HepG2 (cell line): Measurements from ENCODE around the gene RBBP9. TPM values are rescaled to one million over a fixed set of nuclear protein-coding genes. Genes with fewer than 3 reads are reported as not detected.

Source experiments
- HDAC1 ChIP-seq: sonication (generic); formaldehyde crosslinking; IDR thresholded peaks from 2 replicates; pipeline ENCODE4 v1.5.1; 2020; ENCODE audit warnings: mild to moderate bottlenecking, missing genetic modification reagents
- SP4 ChIP-seq: sonication (generic); formaldehyde crosslinking; IDR thresholded peaks from 2 replicates; pipeline ENCODE4 v1.8.1; 2023; ENCODE audit warnings: mild to moderate bottlenecking, missing genetic modification reagents
- SRF ChIP-seq: IDR thresholded peaks from 2 replicates; pipeline ENCODE4 v1.6.1; 2011; ENCODE audit warnings: mild to moderate bottlenecking, low read depth, low read length, moderate library complexity
- ZBTB38 ChIP-seq: sonication (generic); formaldehyde crosslinking; IDR thresholded peaks from 2 replicates; pipeline ENCODE4 v1.5.1; 2020; ENCODE audit warnings: mild to moderate bottlenecking, missing genetic modification reagents
- polyA plus RNA-seq, 8 experiments: library from polyadenylated mRNA; depleted of rRNA in 3 of 8; stranded (reverse) in 7 of 8; unstranded in 1 of 8; fragments of >200 nt; fragmentation: Illumina TruSeq in 4 of 8; extraction: Trizol in 4 of 8; gene quantifications; 2 replicates each; pipeline versions ENCODE4 v1.2.1 to v1.2.3, GENCODE V29; 2011 to 2016; ENCODE audit warnings: low read depth in 4 of 8, missing spikeins in 1 of 8, mixed read lengths in 1 of 8; ENCODE audit not compliant: insufficient read depth in 1 of 8
- total RNA-seq, 5 experiments: library from RNA; depleted of rRNA; stranded (reverse); fragments of >200 nt; fragmentation: Illumina TruSeq; extraction: Trizol; gene quantifications; 2 replicates each; pipeline ENCODE4 v1.2.3, GENCODE V29; 2016; ENCODE audit warnings: low read depth in 1 of 5
- TF ChIP-seq, protein P1 (sequence below): sonication (generic); formaldehyde crosslinking; IDR thresholded peaks from 2 replicates; pipeline ENCODE4 v1.4.0; 2020; ENCODE audit warnings: mild to moderate bottlenecking, missing genetic modification reagents, borderline replicate concordance
- TF ChIP-seq, protein P2 (sequence below): IDR thresholded peaks from 2 replicates; pipeline ENCODE4 v1.6.1; 2016; ENCODE audit warnings: missing genetic modification reagents, missing compliant biosample characterization
- TF ChIP-seq, protein P3 (sequence below): sonication (generic); formaldehyde crosslinking; IDR thresholded peaks from one replicate; pipeline ENCODE4 v1.5.1; 2020; ENCODE audit warnings: mild to moderate bottlenecking, missing genetic modification reagents; ENCODE audit errors: not compliant biosample characterization
- TF ChIP-seq, protein P4 (sequence below): sonication (generic); formaldehyde crosslinking; IDR thresholded peaks from 2 replicates; pipeline ENCODE4 v1.5.0; 2020; ENCODE audit warnings: mild to moderate bottlenecking, missing genetic modification reagents
- TF ChIP-seq, protein P5 (sequence below): sonication (generic); formaldehyde crosslinking; IDR thresholded peaks from 2 replicates; pipeline ENCODE4 v1.5.1; 2020; ENCODE audit warnings: missing genetic modification reagents, mild to moderate bottlenecking, borderline replicate concordance
- TF ChIP-seq, protein P6 (sequence below): sonication (generic); formaldehyde crosslinking; IDR thresholded peaks from 2 replicates; pipeline ENCODE4 v1.4.0; 2020; ENCODE audit warnings: missing genetic modification reagents

Gene RBBP9
- total and polyA plus RNA-seq, 2 of the 13 experiments (the other 11 are each of a cell fraction or from before 2014, with no cell fraction given): 28.0 to 56.3 TPM

DNA sequence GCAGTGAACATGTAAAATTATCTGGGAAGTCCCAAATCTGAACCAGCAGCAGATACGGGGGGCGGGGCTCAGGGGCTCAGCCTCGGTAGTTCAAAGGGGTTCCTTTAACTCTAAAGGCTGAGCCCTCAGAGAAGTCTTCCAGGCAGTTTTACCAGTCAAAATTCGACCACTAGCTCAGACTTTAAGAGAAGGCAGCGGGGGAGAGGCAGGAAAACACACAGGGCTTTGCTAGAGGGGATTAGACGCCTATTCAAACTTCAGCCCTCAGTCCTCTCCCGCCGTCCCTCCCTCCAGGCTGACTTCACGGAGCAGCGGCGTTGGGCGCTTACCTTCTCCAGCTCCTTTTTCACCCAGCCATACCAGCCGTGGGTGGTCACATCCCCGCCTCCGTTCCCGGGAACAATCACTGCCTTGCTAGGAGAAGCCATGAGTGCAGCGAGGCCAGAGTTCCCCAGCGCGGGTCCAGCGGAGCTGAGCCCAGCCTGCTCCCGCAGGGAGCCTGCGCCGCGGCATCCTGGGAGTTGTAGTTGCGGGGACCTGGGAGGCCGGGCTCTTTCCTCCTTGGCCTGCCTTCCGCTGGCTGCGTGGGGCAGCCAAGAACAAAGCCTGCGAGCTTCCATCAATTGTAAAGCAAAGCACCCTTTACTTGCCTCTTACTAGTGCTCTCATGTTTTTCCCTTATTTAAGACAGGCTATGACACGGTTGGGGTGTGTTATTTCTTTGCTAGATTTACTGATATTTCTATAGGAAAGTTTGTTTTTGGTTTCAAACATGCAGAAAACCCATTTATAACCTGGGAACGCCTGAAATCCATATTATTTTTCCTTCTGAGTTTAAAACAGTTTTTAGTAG is at the start of gene RBBP9 (continued):
- TF ChIP-seq, protein P1, sequence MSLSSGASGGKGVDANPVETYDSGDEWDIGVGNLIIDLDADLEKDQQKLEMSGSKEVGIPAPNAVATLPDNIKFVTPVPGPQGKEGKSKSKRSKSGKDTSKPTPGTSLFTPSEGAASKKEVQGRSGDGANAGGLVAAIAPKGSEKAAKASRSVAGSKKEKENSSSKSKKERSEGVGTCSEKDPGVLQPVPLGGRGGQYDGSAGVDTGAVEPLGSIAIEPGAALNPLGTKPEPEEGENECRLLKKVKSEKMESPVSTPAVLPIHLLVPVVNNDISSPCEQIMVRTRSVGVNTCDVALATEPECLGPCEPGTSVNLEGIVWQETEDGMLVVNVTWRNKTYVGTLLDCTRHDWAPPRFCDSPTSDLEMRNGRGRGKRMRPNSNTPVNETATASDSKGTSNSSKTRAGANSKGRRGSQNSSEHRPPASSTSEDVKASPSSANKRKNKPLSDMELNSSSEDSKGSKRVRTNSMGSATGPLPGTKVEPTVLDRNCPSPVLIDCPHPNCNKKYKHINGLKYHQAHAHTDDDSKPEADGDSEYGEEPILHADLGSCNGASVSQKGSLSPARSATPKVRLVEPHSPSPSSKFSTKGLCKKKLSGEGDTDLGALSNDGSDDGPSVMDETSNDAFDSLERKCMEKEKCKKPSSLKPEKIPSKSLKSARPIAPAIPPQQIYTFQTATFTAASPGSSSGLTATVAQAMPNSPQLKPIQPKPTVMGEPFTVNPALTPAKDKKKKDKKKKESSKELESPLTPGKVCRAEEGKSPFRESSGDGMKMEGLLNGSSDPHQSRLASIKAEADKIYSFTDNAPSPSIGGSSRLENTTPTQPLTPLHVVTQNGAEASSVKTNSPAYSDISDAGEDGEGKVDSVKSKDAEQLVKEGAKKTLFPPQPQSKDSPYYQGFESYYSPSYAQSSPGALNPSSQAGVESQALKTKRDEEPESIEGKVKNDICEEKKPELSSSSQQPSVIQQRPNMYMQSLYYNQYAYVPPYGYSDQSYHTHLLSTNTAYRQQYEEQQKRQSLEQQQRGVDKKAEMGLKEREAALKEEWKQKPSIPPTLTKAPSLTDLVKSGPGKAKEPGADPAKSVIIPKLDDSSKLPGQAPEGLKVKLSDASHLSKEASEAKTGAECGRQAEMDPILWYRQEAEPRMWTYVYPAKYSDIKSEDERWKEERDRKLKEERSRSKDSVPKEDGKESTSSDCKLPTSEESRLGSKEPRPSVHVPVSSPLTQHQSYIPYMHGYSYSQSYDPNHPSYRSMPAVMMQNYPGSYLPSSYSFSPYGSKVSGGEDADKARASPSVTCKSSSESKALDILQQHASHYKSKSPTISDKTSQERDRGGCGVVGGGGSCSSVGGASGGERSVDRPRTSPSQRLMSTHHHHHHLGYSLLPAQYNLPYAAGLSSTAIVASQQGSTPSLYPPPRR (CRISPR knock-in tag): peak; percentile 10; the same call in 1 of the 2 replicates
- TF ChIP-seq, protein P2, sequence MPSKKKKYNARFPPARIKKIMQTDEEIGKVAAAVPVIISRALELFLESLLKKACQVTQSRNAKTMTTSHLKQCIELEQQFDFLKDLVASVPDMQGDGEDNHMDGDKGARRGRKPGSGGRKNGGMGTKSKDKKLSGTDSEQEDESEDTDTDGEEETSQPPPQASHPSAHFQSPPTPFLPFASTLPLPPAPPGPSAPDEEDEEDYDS (CRISPR knock-in tag): peak; percentile 82
- TF ChIP-seq SP4 (CRISPR knock-in tag) (peak; percentile 86), ZBTB38 (peak; percentile 93), HDAC1 (CRISPR knock-in tag) (peak; percentile 86), SRF (peak; percentile 15; the same call in 1 of the 2 replicates)
- TF ChIP-seq, protein P3, sequence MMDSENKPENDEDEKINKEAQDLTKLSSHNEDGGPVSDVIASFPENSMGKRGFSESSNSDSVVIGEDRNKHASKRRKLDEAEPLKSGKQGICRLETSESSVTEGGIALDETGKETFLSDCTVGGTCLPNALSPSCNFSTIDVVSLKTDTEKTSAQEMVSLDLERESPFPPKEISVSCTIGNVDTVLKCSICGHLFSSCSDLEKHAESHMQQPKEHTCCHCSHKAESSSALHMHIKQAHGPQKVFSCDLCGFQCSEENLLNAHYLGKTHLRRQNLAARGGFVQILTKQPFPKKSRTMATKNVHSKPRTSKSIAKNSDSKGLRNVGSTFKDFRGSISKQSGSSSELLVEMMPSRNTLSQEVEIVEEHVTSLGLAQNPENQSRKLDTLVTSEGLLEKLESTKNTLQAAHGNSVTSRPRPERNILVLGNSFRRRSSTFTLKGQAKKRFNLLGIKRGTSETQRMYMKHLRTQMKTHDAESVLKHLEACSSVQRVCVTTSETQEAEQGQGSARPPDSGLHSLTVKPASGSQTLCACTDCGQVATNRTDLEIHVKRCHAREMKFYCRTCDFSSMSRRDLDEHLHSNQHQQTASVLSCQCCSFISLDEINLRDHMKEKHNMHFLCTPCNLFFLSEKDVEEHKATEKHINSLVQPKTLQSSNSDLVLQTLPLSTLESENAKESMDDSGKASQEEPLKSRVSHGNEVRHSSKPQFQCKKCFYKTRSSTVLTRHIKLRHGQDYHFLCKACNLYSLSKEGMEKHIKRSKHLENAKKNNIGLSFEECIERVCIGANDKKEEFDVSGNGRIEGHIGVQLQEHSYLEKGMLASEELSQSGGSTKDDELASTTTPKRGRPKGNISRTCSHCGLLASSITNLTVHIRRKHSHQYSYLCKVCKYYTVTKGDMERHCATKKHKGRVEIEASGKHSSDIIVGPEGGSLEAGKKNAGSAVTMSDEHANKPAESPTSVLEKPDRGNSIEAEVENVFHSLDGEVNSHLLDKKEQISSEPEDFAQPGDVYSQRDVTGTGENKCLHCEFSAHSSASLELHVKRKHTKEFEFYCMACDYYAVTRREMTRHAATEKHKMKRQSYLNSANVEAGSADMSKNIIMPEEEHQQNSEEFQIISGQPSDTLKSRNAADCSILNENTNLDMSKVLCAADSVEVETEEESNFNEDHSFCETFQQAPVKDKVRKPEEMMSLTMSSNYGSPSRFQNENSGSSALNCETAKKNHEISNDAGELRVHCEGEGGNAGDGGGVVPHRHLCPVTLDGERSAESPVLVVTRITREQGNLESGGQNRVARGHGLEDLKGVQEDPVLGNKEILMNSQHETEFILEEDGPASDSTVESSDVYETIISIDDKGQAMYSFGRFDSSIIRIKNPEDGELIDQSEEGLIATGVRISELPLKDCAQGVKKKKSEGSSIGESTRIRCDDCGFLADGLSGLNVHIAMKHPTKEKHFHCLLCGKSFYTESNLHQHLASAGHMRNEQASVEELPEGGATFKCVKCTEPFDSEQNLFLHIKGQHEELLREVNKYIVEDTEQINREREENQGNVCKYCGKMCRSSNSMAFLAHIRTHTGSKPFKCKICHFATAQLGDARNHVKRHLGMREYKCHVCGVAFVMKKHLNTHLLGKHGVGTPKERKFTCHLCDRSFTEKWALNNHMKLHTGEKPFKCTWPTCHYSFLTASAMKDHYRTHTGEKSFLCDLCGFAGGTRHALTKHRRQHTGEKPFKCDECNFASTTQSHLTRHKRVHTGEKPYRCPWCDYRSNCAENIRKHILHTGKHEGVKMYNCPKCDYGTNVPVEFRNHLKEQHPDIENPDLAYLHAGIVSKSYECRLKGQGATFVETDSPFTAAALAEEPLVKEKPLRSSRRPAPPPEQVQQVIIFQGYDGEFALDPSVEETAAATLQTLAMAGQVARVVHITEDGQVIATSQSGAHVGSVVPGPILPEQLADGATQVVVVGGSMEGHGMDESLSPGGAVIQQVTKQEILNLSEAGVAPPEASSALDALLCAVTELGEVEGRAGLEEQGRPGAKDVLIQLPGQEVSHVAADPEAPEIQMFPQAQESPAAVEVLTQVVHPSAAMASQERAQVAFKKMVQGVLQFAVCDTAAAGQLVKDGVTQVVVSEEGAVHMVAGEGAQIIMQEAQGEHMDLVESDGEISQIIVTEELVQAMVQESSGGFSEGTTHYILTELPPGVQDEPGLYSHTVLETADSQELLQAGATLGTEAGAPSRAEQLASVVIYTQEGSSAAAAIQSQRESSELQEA (CRISPR knock-in tag): peak; percentile 75
- TF ChIP-seq, protein P4, sequence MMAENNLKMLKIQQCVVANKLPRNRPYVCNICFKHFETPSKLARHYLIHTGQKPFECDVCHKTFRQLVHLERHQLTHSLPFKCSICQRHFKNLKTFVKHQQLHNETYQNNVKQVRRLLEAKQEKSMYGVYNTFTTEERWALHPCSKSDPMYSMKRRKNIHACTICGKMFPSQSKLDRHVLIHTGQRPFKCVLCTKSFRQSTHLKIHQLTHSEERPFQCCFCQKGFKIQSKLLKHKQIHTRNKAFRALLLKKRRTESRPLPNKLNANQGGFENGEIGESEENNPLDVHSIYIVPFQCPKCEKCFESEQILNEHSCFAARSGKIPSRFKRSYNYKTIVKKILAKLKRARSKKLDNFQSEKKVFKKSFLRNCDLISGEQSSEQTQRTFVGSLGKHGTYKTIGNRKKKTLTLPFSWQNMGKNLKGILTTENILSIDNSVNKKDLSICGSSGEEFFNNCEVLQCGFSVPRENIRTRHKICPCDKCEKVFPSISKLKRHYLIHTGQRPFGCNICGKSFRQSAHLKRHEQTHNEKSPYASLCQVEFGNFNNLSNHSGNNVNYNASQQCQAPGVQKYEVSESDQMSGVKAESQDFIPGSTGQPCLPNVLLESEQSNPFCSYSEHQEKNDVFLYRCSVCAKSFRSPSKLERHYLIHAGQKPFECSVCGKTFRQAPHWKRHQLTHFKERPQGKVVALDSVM (CRISPR knock-in tag): peak; percentile 50; the same call in 1 of the 2 replicates
- TF ChIP-seq, protein P5, sequence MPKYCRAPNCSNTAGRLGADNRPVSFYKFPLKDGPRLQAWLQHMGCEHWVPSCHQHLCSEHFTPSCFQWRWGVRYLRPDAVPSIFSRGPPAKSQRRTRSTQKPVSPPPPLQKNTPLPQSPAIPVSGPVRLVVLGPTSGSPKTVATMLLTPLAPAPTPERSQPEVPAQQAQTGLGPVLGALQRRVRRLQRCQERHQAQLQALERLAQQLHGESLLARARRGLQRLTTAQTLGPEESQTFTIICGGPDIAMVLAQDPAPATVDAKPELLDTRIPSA (CRISPR knock-in tag): peak; percentile 74; the same call in 1 of the 2 replicates
- TF ChIP-seq, protein P6, sequence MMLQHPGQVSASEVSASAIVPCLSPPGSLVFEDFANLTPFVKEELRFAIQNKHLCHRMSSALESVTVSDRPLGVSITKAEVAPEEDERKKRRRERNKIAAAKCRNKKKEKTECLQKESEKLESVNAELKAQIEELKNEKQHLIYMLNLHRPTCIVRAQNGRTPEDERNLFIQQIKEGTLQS: peak; percentile 49; the same call in 1 of the 2 replicates
